Measurements from ENCODE around the gene HLA-A.

- TF ChIP-seq CTCF (IDR thresholded peaks at IDR 0.05), result no peak
- TF ChIP-seq POLR2AphosphoS5 (IDR thresholded peaks at IDR 0.05; ENCODE audit: insufficient read depth in 1 of 2, low read depth in 1 of 2), result no peak
- no peak for TF ChIP-seq POLR2A (IDR thresholded peaks at IDR 0.05)
Observed at GRCh38 chr6:29984232-29984631, 41.9 kb downstream of the HLA-A start.
